A549 (cell line): ENCODE results near the gene GRK3. TPM values are rescaled to one million over a fixed set of nuclear protein-coding genes. Genes with fewer than 3 reads are reported as not detected.
A peak's percentile ranks its signal among the peaks of the same experiment; 100 is the strongest.

Source experiments
- ATAC-seq, 2 experiments: fragments of 200-7000 bp in 1 of 2; fragments of >200 bp in 1 of 2; cut with Nextera tagmentation in 1 of 2; cut with Tn5 transposase in 1 of 2; 3 replicates each; pipeline versions ENCODE4 v1.8.0 to v1.9.1; 2018 to 2020; ENCODE audit warnings: mild to moderate bottlenecking in 1 of 2, moderate library complexity in 1 of 2
- CTCF ChIA-PET: fragments of 300-600 bp; sonication (Branson Sonifier 250); formaldehyde crosslinking; extraction: SDS; loops from one replicate; lab custom pipeline; 2021; ENCODE audit warnings: antibody characterized with exemption, inconsistent platforms; lab: Yijun Ruan, JAX
- POLR2A ChIA-PET: fragments of 350-600 bp; formaldehyde crosslinking; extraction: SDS; loops from one replicate; lab custom pipeline; 2021; ENCODE audit warnings: antibody characterized with exemption, inconsistent platforms; lab: Yijun Ruan, JAX
- DNase-seq, 2 experiments: peaks; one replicate each; pipeline versions ENCODE4 v3.0.0 to v3.0.0-alpha.2; 2011 to 2016; ENCODE audit warnings: low read depth in 1 of 2, low spot score in 1 of 2
- FAIRE-seq: peaks from 2 replicates; lab custom pipeline; 2011; peaks lifted over from hg19 to GRCh38; lab: Jason Lieb, UNC
- H3K27ac ChIP-seq, 2 experiments: fragments of >200 bp; sonication (Bioruptor Twin); formaldehyde crosslinking; 3 replicates each; pipeline ENCODE4 v1.5.1; 2016 to 2017
- H3K4me1 ChIP-seq: fragments of >200 bp; sonication (Bioruptor Twin); formaldehyde crosslinking; 3 replicates; pipeline ENCODE4 v1.6.1; 2016
- H3K4me2 ChIP-seq: fragments of >200 bp; sonication (Bioruptor Twin); formaldehyde crosslinking; 3 replicates; pipeline ENCODE4 v1.6.1; 2016
- H3K4me3 ChIP-seq: fragments of >200 bp; sonication (Bioruptor Twin); formaldehyde crosslinking; 3 replicates; pipeline ENCODE4 v1.5.1; 2016
- H3K9me3 ChIP-seq: fragments of >200 bp; sonication (Bioruptor Twin); formaldehyde crosslinking; 3 replicates; pipeline ENCODE4 v1.6.1; 2016
- BHLHE40 ChIP-seq: IDR thresholded peaks from 2 replicates; pipeline ENCODE4 v1.6.1; 2012; ENCODE audit warnings: low read depth, low read length, inconsistent platforms
- CEBPB ChIP-seq, 2 experiments: fragments of >200 bp in 1 of 2; sonication (Bioruptor Twin) in 1 of 2; formaldehyde crosslinking in 1 of 2; IDR thresholded peaks; 2 replicates each; pipeline ENCODE4 v1.6.1; 2012 to 2016
- CHD4 ChIP-seq: fragments of 200-600 bp; sonication (generic); IDR thresholded peaks from 2 replicates; pipeline ENCODE4 v1.6.1; 2016; ENCODE audit warnings: antibody characterized with exemption, mild to moderate bottlenecking, borderline replicate concordance
- EHMT2 ChIP-seq: fragments of 200-600 bp; sonication (generic); IDR thresholded peaks from 2 replicates; pipeline ENCODE4 v1.6.1; 2016; ENCODE audit warnings: antibody characterized with exemption, low read depth, mild to moderate bottlenecking, moderate library complexity
- EP300 ChIP-seq, 2 experiments: fragments of >200 bp; sonication (Bioruptor Twin); formaldehyde crosslinking; IDR thresholded peaks; 2 replicates in 1 of 2; 3 replicates in 1 of 2; pipeline ENCODE4 v1.6.1; 2016 to 2017
- FOSL2 ChIP-seq, 2 experiments: fragments of 450-650 bp in 1 of 2; fragments of >200 bp in 1 of 2; sonication (Bioruptor Twin) in 1 of 2; formaldehyde crosslinking; IDR thresholded peaks; 2 replicates each; pipeline versions ENCODE4 v1.5.0 to v1.6.1; 2016 to 2020; ENCODE audit warnings: mild to moderate bottlenecking in 1 of 2, moderate library complexity in 1 of 2
- HOXB13 ChIP-seq: fragments of 250-450 bp; sonication (Bioruptor Pico); IDR thresholded peaks from 2 replicates; pipeline ENCODE4 v1.5.0; 2020; ENCODE audit warnings: low read depth, mild to moderate bottlenecking, moderate library complexity
- KDM5A ChIP-seq: fragments of 200-600 bp; sonication (generic); IDR thresholded peaks from 2 replicates; pipeline ENCODE4 v1.6.1; 2016; ENCODE audit warnings: antibody characterized with exemption, mild to moderate bottlenecking
- MAFK ChIP-seq: fragments of 450-650 bp; IDR thresholded peaks from 2 replicates; pipeline ENCODE4 v1.6.1; 2014; ENCODE audit not compliant: partially characterized antibody
- MAZ ChIP-seq: fragments of 150-350 bp; IDR thresholded peaks from 2 replicates; pipeline ENCODE4 v1.6.1; 2014; ENCODE audit warnings: antibody characterized with exemption, low read depth, low read length, borderline replicate concordance
- MYC ChIP-seq: IDR thresholded peaks from 2 replicates; pipeline ENCODE4 v1.6.1; 2012; ENCODE audit warnings: mild to moderate bottlenecking, inconsistent platforms, low read length, improper control_type of control experiment, borderline replicate concordance
- NR3C1 ChIP-seq: fragments of >200 bp; sonication (Bioruptor Twin); formaldehyde crosslinking; IDR thresholded peaks from 3 replicates; pipeline ENCODE4 v1.6.1; 2017
- RARB ChIP-seq: fragments of 250-450 bp; sonication (Bioruptor Pico); IDR thresholded peaks from 2 replicates; pipeline ENCODE4 v1.8.0; 2021; ENCODE audit warnings: mild to moderate bottlenecking, moderate library complexity
- RCOR1 ChIP-seq: fragments of 150-350 bp; IDR thresholded peaks from 2 replicates; pipeline ENCODE4 v1.6.1; 2014; ENCODE audit warnings: antibody characterized with exemption, low read length, low read depth
- TP53 ChIP-seq: fragments of 250-450 bp; sonication (Bioruptor Pico); IDR thresholded peaks from 2 replicates; pipeline ENCODE4 v1.5.0; 2021; ENCODE audit warnings: mild to moderate bottlenecking, moderate library complexity
- ZFP36 ChIP-seq: fragments of 450-650 bp; IDR thresholded peaks from 2 replicates; pipeline ENCODE4 v1.6.1; 2014; ENCODE audit warnings: borderline replicate concordance; ENCODE audit not compliant: partially characterized antibody
- ZNF302 ChIP-seq: fragments of 250-450 bp; sonication (Bioruptor Pico); IDR thresholded peaks from 2 replicates; pipeline ENCODE4 v1.9.0; 2021; ENCODE audit warnings: inconsistent platforms, mild to moderate bottlenecking, moderate library complexity
- WGBS: methylation state at CpG from one replicate; pipeline ENCODE4 v1.1.6; 2017; ENCODE audit errors: missing lambda C conversion rate; 5-methylcytosine and 5-hydroxymethylcytosine counted together
- polyA plus RNA-seq, 4 experiments: library from polyadenylated mRNA; depleted of rRNA in 3 of 4; stranded (reverse); fragments of >200 nt; fragmentation: RNase III in 1 of 4; extraction: RNeasy Plus Mini Kit Qiagen cat#74134 plus additional on column Dnase treatment in 1 of 4; gene quantifications; 2 replicates in 3 of 4; 3 replicates in 1 of 4; pipeline ENCODE4 v1.2.3, GENCODE V29; 2011 to 2017
- TF ChIP-seq, protein P1 (sequence below): fragments of >200 bp; sonication (Bioruptor Twin); formaldehyde crosslinking; IDR thresholded peaks from 2 replicates; pipeline ENCODE4 v1.6.1; 2016
- TF ChIP-seq, protein P2 (sequence below): fragments of 250-450 bp; sonication (Bioruptor Pico); IDR thresholded peaks from 2 replicates; pipeline ENCODE4 v1.5.0; 2021; ENCODE audit warnings: mild to moderate bottlenecking, moderate library complexity, borderline replicate concordance
- TF ChIP-seq, protein P3 (sequence below): fragments of 450-650 bp; IDR thresholded peaks from 2 replicates; pipeline ENCODE4 v1.6.1; 2014; ENCODE audit warnings: antibody characterized with exemption

Gene GRK3
- polyA plus RNA-seq, 2 of the 4 experiments (the other 2 are of a cell fraction) = 3.9 to 6.5 TPM

DNA sequence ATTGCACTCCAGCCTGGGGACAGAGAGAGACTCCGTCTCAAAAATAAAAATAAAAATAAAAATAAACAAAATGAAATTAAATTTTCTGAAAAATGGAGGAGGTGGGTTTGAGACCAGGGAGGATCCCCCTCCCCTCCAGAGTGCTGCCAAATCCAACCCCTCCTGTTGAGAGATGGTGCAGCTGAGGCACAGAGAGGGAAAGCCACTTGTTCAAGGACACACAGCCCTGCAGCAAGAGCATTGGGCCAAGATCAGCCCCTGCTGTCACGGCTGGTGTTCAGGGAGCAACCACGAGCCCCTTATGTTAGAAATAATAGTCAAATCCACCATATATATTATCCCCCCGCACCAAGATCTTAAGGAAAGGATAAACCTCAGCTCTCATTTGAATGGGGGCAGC lies 180.2 kb downstream of the GRK3 start:
- ATAC-seq (no peak), DNase-seq (no peak), FAIRE-seq (no peak)
- H3K4me2 ChIP-seq = no peak overlapping the region
- H3K4me3 ChIP-seq = no peak overlapping the region
- no peak overlapping the region for H3K27ac ChIP-seq
- ChIA-PET CTCF (no interaction called here), POLR2A (interaction anchor here (0.7 kb wide), 1 partner anchor 11 kb away, joined by 4 read pairs; no protein-coding TSS in a partner anchor)
- WGBS = 79% methylated on average over 4 of the region's 4 CpGs
- H3K9me3 ChIP-seq = no peaks in the 10 kb centered on the region
- peaks cover 33% of the 10 kb centered on the region for H3K4me1 ChIP-seq
- TF ChIP-seq HOXB13 (no peak), BHLHE40 (no peak), RARB (CRISPR knock-in tag) (no peak), TP53 (CRISPR knock-in tag) (no peak), MAZ (no peak), ZFP36 (no peak), MAFK (no peak), CHD4 (no peak), NR3C1 (no peak), EHMT2 (no peak), EP300 (IDR thresholded peaks at IDR 0.05) (no peak), MYC (no peak), RCOR1 (no peak), CEBPB (IDR thresholded peaks at IDR 0.05) (no peak)
- TF ChIP-seq, protein P1, sequence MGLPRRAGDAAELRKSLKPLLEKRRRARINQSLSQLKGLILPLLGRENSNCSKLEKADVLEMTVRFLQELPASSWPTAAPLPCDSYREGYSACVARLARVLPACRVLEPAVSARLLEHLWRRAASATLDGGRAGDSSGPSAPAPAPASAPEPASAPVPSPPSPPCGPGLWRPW = no peak
- TF ChIP-seq, protein P2, sequence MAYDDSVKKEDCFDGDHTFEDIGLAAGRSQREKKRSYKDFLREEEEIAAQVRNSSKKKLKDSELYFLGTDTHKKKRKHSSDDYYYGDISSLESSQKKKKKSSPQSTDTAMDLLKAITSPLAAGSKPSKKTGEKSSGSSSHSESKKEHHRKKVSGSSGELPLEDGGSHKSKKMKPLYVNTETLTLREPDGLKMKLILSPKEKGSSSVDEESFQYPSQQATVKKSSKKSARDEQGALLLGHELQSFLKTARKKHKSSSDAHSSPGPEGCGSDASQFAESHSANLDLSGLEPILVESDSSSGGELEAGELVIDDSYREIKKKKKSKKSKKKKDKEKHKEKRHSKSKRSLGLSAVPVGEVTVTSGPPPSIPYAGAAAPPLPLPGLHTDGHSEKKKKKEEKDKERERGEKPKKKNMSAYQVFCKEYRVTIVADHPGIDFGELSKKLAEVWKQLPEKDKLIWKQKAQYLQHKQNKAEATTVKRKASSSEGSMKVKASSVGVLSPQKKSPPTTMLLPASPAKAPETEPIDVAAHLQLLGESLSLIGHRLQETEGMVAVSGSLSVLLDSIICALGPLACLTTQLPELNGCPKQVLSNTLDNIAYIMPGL (CRISPR knock-in tag) = no peak
- TF ChIP-seq, protein P3, sequence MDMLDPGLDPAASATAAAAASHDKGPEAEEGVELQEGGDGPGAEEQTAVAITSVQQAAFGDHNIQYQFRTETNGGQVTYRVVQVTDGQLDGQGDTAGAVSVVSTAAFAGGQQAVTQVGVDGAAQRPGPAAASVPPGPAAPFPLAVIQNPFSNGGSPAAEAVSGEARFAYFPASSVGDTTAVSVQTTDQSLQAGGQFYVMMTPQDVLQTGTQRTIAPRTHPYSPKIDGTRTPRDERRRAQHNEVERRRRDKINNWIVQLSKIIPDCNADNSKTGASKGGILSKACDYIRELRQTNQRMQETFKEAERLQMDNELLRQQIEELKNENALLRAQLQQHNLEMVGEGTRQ = no peak

DNA sequence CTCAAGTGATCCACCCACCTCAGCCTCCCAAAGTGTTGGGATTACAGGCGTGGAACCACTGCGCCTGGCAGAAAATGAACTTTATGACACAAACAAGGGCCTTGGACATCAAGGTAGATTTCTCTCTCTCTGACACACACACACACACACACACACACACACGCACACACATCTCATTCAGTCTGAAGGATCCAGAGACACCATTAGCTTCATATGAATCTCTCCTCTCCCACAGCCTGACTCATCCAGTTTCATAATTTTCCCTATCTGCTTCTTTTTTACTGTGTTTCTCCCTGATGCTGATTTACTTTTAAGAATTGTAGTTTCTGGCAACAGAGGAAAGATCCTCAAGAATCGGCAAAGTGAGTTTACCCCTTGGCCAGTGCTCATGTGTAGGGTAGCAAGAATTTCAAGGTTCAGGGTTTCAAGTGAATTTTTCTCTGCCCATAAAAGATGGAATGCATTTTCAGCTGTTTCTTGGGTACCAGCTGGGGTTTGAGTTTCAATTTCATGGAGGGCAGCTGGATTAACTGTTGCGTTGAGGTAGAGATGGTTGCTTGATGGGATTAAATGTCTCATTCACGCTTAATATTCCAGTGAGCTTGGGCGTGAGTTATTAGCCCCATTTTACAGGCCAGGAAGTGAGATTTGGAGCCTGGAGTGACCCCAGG lies 181.0 kb downstream of the GRK3 start:
- no peaks in the 10 kb centered on the region for H3K9me3 ChIP-seq
- FAIRE-seq = no peak
- H3K4me3 ChIP-seq = no peak overlapping the region
- TF ChIP-seq ZNF302 (CRISPR knock-in tag) (no peak), NR3C1 (no peak), MAFK (no peak)
- 67% methylated on average over 7 of the region's 7 CpGs for WGBS
- peak overlapping the region; percentile 49; the same call in 2 of the 3 replicates for H3K4me2 ChIP-seq
- H3K4me1 ChIP-seq = peaks cover 33% of the 10 kb centered on the region
- peak overlapping the region; percentile 41 to 65; a peak in 3 of 6 replicates for H3K27ac ChIP-seq
- DNase-seq = peak in 1 of 2 experiments; percentile 18
- ATAC-seq = no peak
- CTCF ChIA-PET = interaction anchor here (0.9 kb wide), 2 partner anchors 10 to 27 kb away, joined by 3 to 4 read pairs; no protein-coding TSS in a partner anchor
- POLR2A ChIA-PET = interaction anchor here (0.7 kb wide), 1 partner anchor 12 kb away, joined by 4 read pairs; no protein-coding TSS in a partner anchor

DNA sequence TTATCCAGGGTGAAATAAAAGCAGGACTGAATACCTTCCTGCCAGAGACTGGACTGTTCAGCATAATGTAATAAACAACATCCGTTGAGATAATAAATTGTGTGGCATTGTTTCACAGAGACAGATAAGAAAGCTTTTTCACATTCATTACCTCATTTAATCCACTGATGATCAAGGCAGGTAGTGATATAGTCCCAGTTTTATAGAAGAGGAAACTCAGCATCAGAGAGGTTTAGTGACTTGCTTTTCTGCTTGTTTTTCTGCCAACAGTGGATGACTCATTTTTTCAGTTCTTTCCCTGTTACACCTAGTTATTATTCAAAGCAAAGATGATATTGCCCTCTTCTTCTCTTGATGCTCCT lies 181.5 kb downstream of the GRK3 start:
- Histone ChIP-seq H3K9me3 (no peaks in the 10 kb centered on the region), H3K4me1 (peaks cover 38% of the 10 kb centered on the region), H3K4me3 (no peak overlapping the region)
- CTCF ChIA-PET = interaction anchor here (0.9 to 1.2 kb wide), 3 partner anchors 9 to 41 kb away, joined by 3 to 4 read pairs (median 3); no protein-coding TSS in a partner anchor
- DNase-seq = no peak
- POLR2A ChIA-PET = no interaction called here
- WGBS = 0% methylated on average over 1 of the region's 1 CpG
- no peak for ATAC-seq
- TF ChIP-seq FOSL2 (IDR thresholded peaks at IDR 0.05) (0 out of 2 replicates have a peak, but pooled peaks have one; percentile 27), FOSL2 (CRISPR knock-in tag; IDR thresholded peaks at IDR 0.05) (peak; percentile 48; the same call in 1 of the 2 replicates), KDM5A (no peak)
- TF ChIP-seq, all 56 proteins: peak for 1
- no peak for FAIRE-seq
- H3K27ac ChIP-seq = peak overlapping the region; percentile 41 to 80; a peak in 4 of 6 replicates
- peak overlapping the region; percentile 49; the same call in 2 of the 3 replicates for H3K4me2 ChIP-seq
